ENCODE data around the gene RRBP1.

RRBP1 gene

GRCh38 chr20:17654649-17655285 is 27.3 kb downstream of the RRBP1 start:
- no peak for DNase-seq (ENCODE audit: extremely low read depth, low read depth)
- TF ChIP-seq CTCF (IDR thresholded peaks at IDR 0.05; ENCODE audit: low read depth, low read length, missing control alignments): peak; percentile 77
- H3K4me3 ChIP-seq (replicated peaks; ENCODE audit: low read depth, low read length): no peak overlapping the region

GRCh38 chr20:17653835-17654648 is 28.0 kb downstream of the RRBP1 start:
- no peak for TF ChIP-seq CTCF (IDR thresholded peaks at IDR 0.05; ENCODE audit: low read depth, low read length, missing control alignments)
- H3K4me3 ChIP-seq (replicated peaks; ENCODE audit: low read depth, low read length): no peak overlapping the region
- no peak for DNase-seq (ENCODE audit: extremely low read depth, low read depth)

GRCh38 chr20:17652411-17652810 is 29.6 kb downstream of the RRBP1 start:
- no peak for DNase-seq (ENCODE audit: extremely low read depth, low read depth)
- H3K4me3 ChIP-seq (replicated peaks; ENCODE audit: low read depth, low read length): no peak overlapping the region
- no peak for TF ChIP-seq CTCF (IDR thresholded peaks at IDR 0.05; ENCODE audit: low read depth, low read length, missing control alignments)

GRCh38 chr20:17651760-17652388 is 30.2 kb downstream of the RRBP1 start:
- H3K4me3 ChIP-seq (replicated peaks; ENCODE audit: low read depth, low read length): no peak overlapping the region
- TF ChIP-seq CTCF (IDR thresholded peaks at IDR 0.05; ENCODE audit: low read depth, low read length, missing control alignments): no peak
- no peak for DNase-seq (ENCODE audit: extremely low read depth, low read depth)

- no peak overlapping the region for H3K4me3 ChIP-seq (replicated peaks; ENCODE audit: low read depth, low read length)
- no peak for TF ChIP-seq CTCF (IDR thresholded peaks at IDR 0.05; ENCODE audit: low read depth, low read length, missing control alignments)
- DNase-seq (ENCODE audit: extremely low read depth, low read depth): no peak
These were observed 30.8 kb downstream of the RRBP1 start for GRCh38 chr20:17651129-17651759.

- no peak for TF ChIP-seq CTCF (IDR thresholded peaks at IDR 0.05; ENCODE audit: low read depth, low read length, missing control alignments)
- DNase-seq (ENCODE audit: extremely low read depth, low read depth): no peak
- H3K4me3 ChIP-seq (replicated peaks; ENCODE audit: low read depth, low read length): no peak overlapping the region
These were observed 31.5 kb downstream of the RRBP1 start for GRCh38 chr20:17650301-17651128.
